Measurements from ENCODE around the gene RAD51B.

The RAD51B gene

GRCh38 chr14:68401855-68402254, 582.3 kb downstream of the RAD51B start:
- no peak for DNase-seq (ENCODE audit: low read depth in 2 of 2)

GRCh38 chr14:68402525-68403101, 583.0 kb downstream of the RAD51B start:
- DNase-seq (ENCODE audit: low read depth in 2 of 2): no peak

- DNase-seq (ENCODE audit: low read depth in 2 of 2): no peak
Measured at GRCh38 chr14:68403191-68404145, 583.9 kb downstream of the RAD51B start.

- no peak for DNase-seq (ENCODE audit: low read depth in 2 of 2)
Measured at GRCh38 chr14:68404146-68404527, 584.6 kb downstream of the RAD51B start.

- no peak for DNase-seq (ENCODE audit: low read depth in 2 of 2)
Measured at GRCh38 chr14:68404652-68405183, 585.1 kb downstream of the RAD51B start.

GRCh38 chr14:68405961-68406360, 586.4 kb downstream of the RAD51B start:
- no peak for DNase-seq (ENCODE audit: low read depth in 2 of 2)

- DNase-seq (ENCODE audit: low read depth in 2 of 2): no peak
Measured at GRCh38 chr14:68407285-68407684, 587.7 kb downstream of the RAD51B start.

GRCh38 chr14:68407825-68408224, 588.2 kb downstream of the RAD51B start:
- DNase-seq (ENCODE audit: low read depth in 2 of 2): no peak

- DNase-seq (ENCODE audit: low read depth in 2 of 2): no peak
Measured at GRCh38 chr14:68408680-68409079, 589.1 kb downstream of the RAD51B start.

GRCh38 chr14:68409387-68409786, 589.8 kb downstream of the RAD51B start:
- no peak for DNase-seq (ENCODE audit: low read depth in 2 of 2)

- no peak for DNase-seq (ENCODE audit: low read depth in 2 of 2)
Measured at GRCh38 chr14:68412505-68413465, 593.2 kb downstream of the RAD51B start.

- DNase-seq (ENCODE audit: low read depth in 2 of 2): no peak
Measured at GRCh38 chr14:68413509-68413908, 593.9 kb downstream of the RAD51B start.

- no peak for DNase-seq (ENCODE audit: low read depth in 2 of 2)
Measured at GRCh38 chr14:68414121-68414520, 594.5 kb downstream of the RAD51B start.

GRCh38 chr14:68416171-68416570, 596.6 kb downstream of the RAD51B start:
- DNase-seq (ENCODE audit: low read depth in 2 of 2): no peak

GRCh38 chr14:68417009-68417650, 597.6 kb downstream of the RAD51B start:
- no peak for DNase-seq (ENCODE audit: low read depth in 2 of 2)

- no peak for DNase-seq (ENCODE audit: low read depth in 2 of 2)
Measured at GRCh38 chr14:68418174-68419118, 598.9 kb downstream of the RAD51B start.

- no peak for DNase-seq (ENCODE audit: low read depth in 2 of 2)
Measured at GRCh38 chr14:68420350-68420749, 600.8 kb downstream of the RAD51B start.

GRCh38 chr14:68421116-68421515, 601.5 kb downstream of the RAD51B start:
- DNase-seq (ENCODE audit: low read depth in 2 of 2): no peak

- no peak for DNase-seq (ENCODE audit: low read depth in 2 of 2)
Measured at GRCh38 chr14:68423686-68424085, 604.1 kb downstream of the RAD51B start.

Measured in stimulated activated CD4-positive, alpha-beta T cell treated with anti-CD3 and anti-CD28 coated beads, Interleukin-12 subunit alpha, Interleukin-12 subunit beta, amount 100 ng/mL, for 24 hours (primary cell).